Measurements from ENCODE around the gene HDAC4. TPM values are rescaled to one million over a fixed set of nuclear protein-coding genes. Genes with fewer than 3 reads are reported as not detected.

Gene HDAC4
- total and polyA plus RNA-seq, 9 of the 15 experiments (the other 6 are each of a cell fraction or from before 2014, with no cell fraction given): 0.11 to 20.2 (median 4.0) TPM

DNA sequence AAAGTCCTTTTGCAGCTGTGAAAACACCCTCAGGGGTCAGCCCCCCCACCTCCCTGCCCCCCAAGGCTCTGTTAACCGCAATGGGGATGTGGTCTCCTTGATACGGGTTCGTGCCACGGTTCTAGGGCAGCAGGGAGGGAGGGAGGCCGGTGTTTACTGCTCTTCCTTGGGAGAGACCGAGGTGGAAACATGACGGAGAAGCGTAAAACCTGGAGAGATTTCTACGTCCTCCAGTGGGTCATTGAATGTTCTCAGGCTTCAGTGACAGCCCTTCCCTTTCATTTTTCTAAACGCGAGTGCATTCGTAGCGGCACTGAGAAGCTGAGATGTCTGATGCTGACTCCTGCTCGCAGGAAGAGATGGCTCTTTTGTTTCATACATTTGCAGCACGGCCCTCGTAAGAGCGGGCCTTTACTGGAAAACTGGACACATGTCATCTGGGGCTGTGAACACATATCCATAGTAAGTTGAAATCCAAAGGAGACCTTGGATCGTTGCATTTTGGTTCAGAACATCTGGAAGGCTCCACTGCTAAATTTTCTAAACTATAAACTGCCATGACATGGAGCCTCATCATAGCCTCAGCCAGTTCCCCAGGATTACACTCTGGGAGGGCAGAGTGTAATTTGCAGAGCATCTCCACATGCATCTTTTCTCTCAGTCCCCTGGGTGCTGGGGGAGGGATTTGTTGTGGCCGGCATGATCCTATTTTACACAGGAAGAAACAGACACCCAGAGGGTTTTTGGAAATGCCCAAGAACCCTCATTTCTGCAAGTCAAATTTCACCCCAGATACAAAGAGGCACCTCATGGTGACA lies 40.6 kb upstream of the HDAC4 start:
- Histone ChIP-seq H3K27ac (ENCODE audit: extremely low read depth, low read depth, low read length) (no peak overlapping the region), H3K27me3 (ENCODE audit: control insufficient read depth in 2 of 2, insufficient read depth in 2 of 2, low read length in 2 of 2) (peaks cover 11 to 62% of the 10 kb centered on the region in 2 experiments), H3K36me3 (ENCODE audit: control insufficient read depth, insufficient read depth, low read length) (no peaks in the 10 kb centered on the region), H3K9me3 (replicated peaks; ENCODE audit: control insufficient read depth, insufficient read depth, low read depth, low read length) (no peaks in the 10 kb centered on the region), H4K20me1 (replicated peaks; ENCODE audit: control insufficient read depth, insufficient read depth, low read length) (no peaks in the 10 kb centered on the region), H2AFZ (ENCODE audit: low read depth, low read length) (no peak overlapping the region), H3K4me2 (ENCODE audit: insufficient read depth, low read length) (no peak overlapping the region), H3K9me1 (ENCODE audit: control insufficient read depth, insufficient read depth, low read length) (no peaks in the 10 kb centered on the region), H3K9ac (ENCODE audit: insufficient read depth in 1 of 2, low read depth in 2 of 2, low read length in 2 of 2) (no peak overlapping the region), H3K79me2 (ENCODE audit: control insufficient read depth, insufficient read depth, low read length) (no peaks in the 10 kb centered on the region), H3K4me1 (replicated peaks in 1 of 2; ENCODE audit: control insufficient read depth in 2 of 2, insufficient read depth in 2 of 2, low read length in 2 of 2) (no peaks in the 10 kb centered on the region; a peak in 1 of 5 replicates), H3K4me3 (no peak overlapping the region)
- DNase-seq (ENCODE audit: extremely low read depth in 1 of 4, low spot score in 3 of 4): no peak
- TF ChIP-seq, protein P1, sequence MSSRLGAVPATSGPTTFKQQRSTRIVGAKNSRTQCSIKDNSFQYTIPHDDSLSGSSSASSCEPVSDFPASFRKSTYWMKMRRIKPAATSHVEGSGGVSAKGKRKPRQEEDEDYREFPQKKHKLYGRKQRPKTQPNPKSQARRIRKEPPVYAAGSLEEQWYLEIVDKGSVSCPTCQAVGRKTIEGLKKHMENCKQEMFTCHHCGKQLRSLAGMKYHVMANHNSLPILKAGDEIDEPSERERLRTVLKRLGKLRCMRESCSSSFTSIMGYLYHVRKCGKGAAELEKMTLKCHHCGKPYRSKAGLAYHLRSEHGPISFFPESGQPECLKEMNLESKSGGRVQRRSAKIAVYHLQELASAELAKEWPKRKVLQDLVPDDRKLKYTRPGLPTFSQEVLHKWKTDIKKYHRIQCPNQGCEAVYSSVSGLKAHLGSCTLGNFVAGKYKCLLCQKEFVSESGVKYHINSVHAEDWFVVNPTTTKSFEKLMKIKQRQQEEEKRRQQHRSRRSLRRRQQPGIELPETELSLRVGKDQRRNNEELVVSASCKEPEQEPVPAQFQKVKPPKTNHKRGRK (tag; IDR thresholded peaks at IDR 0.05): no peak
- TF ChIP-seq, protein P2, sequence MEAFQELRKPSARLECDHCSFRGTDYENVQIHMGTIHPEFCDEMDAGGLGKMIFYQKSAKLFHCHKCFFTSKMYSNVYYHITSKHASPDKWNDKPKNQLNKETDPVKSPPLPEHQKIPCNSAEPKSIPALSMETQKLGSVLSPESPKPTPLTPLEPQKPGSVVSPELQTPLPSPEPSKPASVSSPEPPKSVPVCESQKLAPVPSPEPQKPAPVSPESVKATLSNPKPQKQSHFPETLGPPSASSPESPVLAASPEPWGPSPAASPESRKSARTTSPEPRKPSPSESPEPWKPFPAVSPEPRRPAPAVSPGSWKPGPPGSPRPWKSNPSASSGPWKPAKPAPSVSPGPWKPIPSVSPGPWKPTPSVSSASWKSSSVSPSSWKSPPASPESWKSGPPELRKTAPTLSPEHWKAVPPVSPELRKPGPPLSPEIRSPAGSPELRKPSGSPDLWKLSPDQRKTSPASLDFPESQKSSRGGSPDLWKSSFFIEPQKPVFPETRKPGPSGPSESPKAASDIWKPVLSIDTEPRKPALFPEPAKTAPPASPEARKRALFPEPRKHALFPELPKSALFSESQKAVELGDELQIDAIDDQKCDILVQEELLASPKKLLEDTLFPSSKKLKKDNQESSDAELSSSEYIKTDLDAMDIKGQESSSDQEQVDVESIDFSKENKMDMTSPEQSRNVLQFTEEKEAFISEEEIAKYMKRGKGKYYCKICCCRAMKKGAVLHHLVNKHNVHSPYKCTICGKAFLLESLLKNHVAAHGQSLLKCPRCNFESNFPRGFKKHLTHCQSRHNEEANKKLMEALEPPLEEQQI (IDR thresholded peaks at IDR 0.05): no peak
- intact Hi-C loops (cut with micrococcal nuclease) (no loop called here), in situ Hi-C loops (cut with MboI) (no loop called here)
- no peak for FAIRE-seq
- ChIA-PET POLR2A (no interaction called here), CTCF (ENCODE audit: low intra/inter-chr PET ratio) (no interaction called here)
- 4% methylated on average over 17 of the region's 19 CpGs for WGBS (ENCODE audit: insufficient coverage, low coverage, missing lambda C conversion rate)
- no TSS peak for BruUV-seq (replicated peaks)
- ATAC-seq: no peak
